A549 treated with AZD9567 at 1 μM for 4 hours (cell line): ENCODE measurements around the gene DCDC2B. TPM values are rescaled to one million over a fixed set of nuclear protein-coding genes. Genes with fewer than 3 reads are reported as not detected.

Experiments used
- total RNA-seq: library from RNA; stranded (reverse); fragments of 200-300 nt; extraction: Qiagen RNA extraction; gene quantifications from 5 replicates; pipeline ENCODE4 v1.2.3, GENCODE V29; 2022; ENCODE audit not compliant: insufficient read depth

The DCDC2B gene
- not detected in 5 replicates for total RNA-seq

GRCh38 chr1:32208891-32209328, at the start of gene DCDC2B:
TSS of gene DCDC2B (plus strand) at chr1:32209089. CDS start at chr1:32209094, 5 bp downstream.

GRCh38 chr1:32179443-32180185, 29.3 kb upstream of the DCDC2B start, which contains the start of gene TXLNA:
TSS of gene TXLNA (plus strand) at chr1:32179675. CDS start at chr1:32180346, 671 bp downstream.

GRCh38 chr1:32200226-32201010, 8.5 kb upstream of the DCDC2B start, which contains the start of gene CCDC28B:
TSS of gene CCDC28B (plus strand) at chr1:32200595. CDS start at chr1:32201936, 1,341 bp downstream.

GRCh38 chr1:32205401-32206370, 3.2 kb upstream of the DCDC2B start, which contains the start of gene IQCC:
TSS of gene IQCC (plus strand) at chr1:32205671. CDS start at chr1:32205682, 11 bp downstream.

GRCh38 chr1:32221980-32222755, 13.3 kb downstream of the DCDC2B start, which contains the start of the genes EIF3I and TMEM234:
TSS of gene EIF3I (plus strand) at chr1:32222407. CDS start at chr1:32222442, 35 bp downstream.
TSS of gene TMEM234 (minus strand) at chr1:32222353. CDS start at chr1:32222322, 31 bp downstream.

GRCh38 chr1:32246888-32247273, 38.0 kb downstream of the DCDC2B start, which contains the start of gene FAM167B:
TSS of gene FAM167B (plus strand) at chr1:32247222. CDS start at chr1:32247422, 200 bp downstream.

GRCh38 chr1:32250893-32251716, 42.2 kb downstream of the DCDC2B start, which contains the start of gene LCK:
TSS of gene LCK (plus strand) at chr1:32251265. CDS start at chr1:32274330, 23,065 bp downstream.

Other genes with a start within 250 kb of the DCDC2B start
- gene KHDRBS1, start 195.2 kb upstream of the DCDC2B start, total RNA-seq: 120 to 137 TPM (median 136 TPM) in 5 replicates
- gene TMEM39B, start 136.2 kb upstream of the DCDC2B start, total RNA-seq: 9.9 to 13.9 TPM (median 12.3 TPM) in 5 replicates
- gene KPNA6, start 101.0 kb upstream of the DCDC2B start, total RNA-seq: 13.0 to 22.9 TPM (median 13.6 TPM) in 5 replicates
- gene TXLNA, start 29.4 kb upstream of the DCDC2B start, total RNA-seq: 25.4 to 36.0 TPM (median 26.3 TPM) in 5 replicates
- gene CCDC28B, start 8.5 kb upstream of the DCDC2B start, total RNA-seq: 1.6 to 2.6 TPM (median 2.1 TPM) in 4 of 5 replicates, not detected in the other
- gene IQCC, start 3.4 kb upstream of the DCDC2B start, total RNA-seq: 1.00 to 2.5 TPM (median 1.7 TPM) in 5 replicates
- 7.2 to 8.6 TPM (median 8.1 TPM) in 5 replicates for gene TMEM234, start 13.3 kb downstream of the DCDC2B start, total RNA-seq
- gene EIF3I, start 13.3 kb downstream of the DCDC2B start, total RNA-seq: 248 to 291 TPM (median 268 TPM) in 5 replicates
- 0.44 to 0.79 TPM (median 0.57 TPM) in 4 of 5 replicates, not detected in the other for gene FAM167B, start 38.1 kb downstream of the DCDC2B start, total RNA-seq
- 0.03 to 0.08 TPM (median 0.06 TPM) in 3 of 5 replicates, not detected in the others for gene LCK, start 42.2 kb downstream of the DCDC2B start, total RNA-seq
- gene HDAC1, start 83.0 kb downstream of the DCDC2B start, total RNA-seq: 52.7 to 56.4 TPM (median 54.8 TPM) in 5 replicates
- 59.8 to 69.6 TPM (median 68.4 TPM) in 5 replicates for gene MARCKSL1, start 127.1 kb downstream of the DCDC2B start, total RNA-seq
- gene FAM229A, start 153.4 kb downstream of the DCDC2B start, total RNA-seq: 0.71 to 5.3 TPM (median 4.9 TPM) in 5 replicates
- 0.14 TPM in 1 of 5 replicates, not detected in the others for gene TSSK3, start 153.4 kb downstream of the DCDC2B start, total RNA-seq
- 17.1 to 22.1 TPM (median 20.4 TPM) in 5 replicates for gene BSDC1, start 185.4 kb downstream of the DCDC2B start, total RNA-seq